Liver (tissue), 9 donors: Measurements from ENCODE around the gene MFSD6. TPM values are rescaled to one million over a fixed set of nuclear protein-coding genes. Genes with fewer than 3 reads are reported as not detected.

Source experiments
- DNase-seq: peaks from one replicate; pipeline ENCODE4 v3.0.0-alpha.2; 2017; ENCODE audit warnings: low spot score
- H3K27ac ChIP-seq, 2 donors: one replicate each; pipeline ENCODE4 v1.7.0; 2013; ENCODE audit warnings: inconsistent platforms in 2 of 2, low read length in 2 of 2, control low read depth in 1 of 2, low read depth in 1 of 2, mild to moderate bottlenecking in 1 of 2
- H3K27me3 ChIP-seq, 4 donors: one replicate each; pipeline versions ENCODE4 v1.6.1 to v1.7.0; 2013; ENCODE audit warnings: low read length in 3 of 4, inconsistent platforms in 1 of 4, mild to moderate bottlenecking in 1 of 4, moderate library complexity in 1 of 4; ENCODE audit not compliant: control insufficient read depth in 4 of 4, insufficient read depth in 4 of 4
- H3K36me3 ChIP-seq, 4 donors: one replicate each; pipeline versions ENCODE4 v1.6.1 to v1.7.0; 2013; ENCODE audit warnings: low read length in 3 of 4, mild to moderate bottlenecking in 3 of 4, low read depth in 1 of 4, moderate library complexity in 1 of 4; ENCODE audit not compliant: control insufficient read depth in 4 of 4, insufficient read depth in 3 of 4
- H3K4me1 ChIP-seq, 4 donors: one replicate each; pipeline versions ENCODE4 v1.6.1 to v1.7.0; 2013; ENCODE audit warnings: low read length in 3 of 4, mild to moderate bottlenecking in 3 of 4, moderate library complexity in 1 of 4; ENCODE audit not compliant: control insufficient read depth in 4 of 4, insufficient read depth in 4 of 4
- H3K4me3 ChIP-seq, 3 donors: one replicate each; pipeline versions ENCODE4 v1.6.1 to v1.7.0; 2013; ENCODE audit warnings: low read length in 3 of 3, control low read depth in 1 of 3, low read depth in 1 of 3, mild to moderate bottlenecking in 1 of 3
- H3K9ac ChIP-seq, 2 donors: one replicate each; pipeline ENCODE4 v1.7.0; 2013; ENCODE audit warnings: low read length in 2 of 2, mild to moderate bottlenecking in 2 of 2, moderate library complexity in 2 of 2, control low read depth in 1 of 2, low read depth in 1 of 2
- H3K9me3 ChIP-seq, 4 donors: one replicate each; pipeline versions ENCODE4 v1.6.1 to v1.7.0; 2013; ENCODE audit warnings: low read length in 3 of 4; ENCODE audit not compliant: control insufficient read depth in 4 of 4
- ATF3 ChIP-seq: IDR thresholded peaks from 2 replicates; pipeline ENCODE4 v1.6.1; 2016; ENCODE audit warnings: antibody characterized with exemption
- CTCF ChIP-seq: fragments of 150-350 bp; IDR thresholded peaks from 2 replicates; pipeline ENCODE4 v1.5.1; 2017; ENCODE audit warnings: improper control_type of control experiment, low read depth, low read length; ENCODE audit not compliant: missing input control
- EGR1 ChIP-seq, 2 donors: IDR thresholded peaks; 2 replicates each; pipeline ENCODE4 v1.6.1; 2016 to 2018; ENCODE audit warnings: antibody characterized with exemption in 2 of 2, low read depth in 2 of 2
- FOXA1 ChIP-seq: IDR thresholded peaks from 2 replicates; pipeline ENCODE4 v1.6.1; 2016; ENCODE audit warnings: antibody characterized with exemption
- FOXA2 ChIP-seq: IDR thresholded peaks from 2 replicates; pipeline ENCODE4 v1.6.1; 2016; ENCODE audit warnings: antibody characterized with exemption
- GABPA ChIP-seq, 2 donors: IDR thresholded peaks in 1 of 2; conservative IDR thresholded peaks in 1 of 2; 2 replicates each; pipeline ENCODE4 v1.6.1; 2016; ENCODE audit warnings: antibody characterized with exemption in 2 of 2, mild to moderate bottlenecking in 1 of 2, moderate library complexity in 1 of 2
- HNF4A ChIP-seq, 2 donors: conservative IDR thresholded peaks; 2 replicates each; pipeline ENCODE4 v1.6.1; 2016; ENCODE audit warnings: antibody characterized with exemption in 2 of 2, mild to moderate bottlenecking in 2 of 2
- HNF4G ChIP-seq: IDR thresholded peaks from 2 replicates; pipeline ENCODE4 v1.6.1; 2016; ENCODE audit warnings: antibody characterized with exemption
- JUND ChIP-seq, 2 donors: IDR thresholded peaks; 2 replicates each; pipeline ENCODE4 v1.6.1; 2016; ENCODE audit warnings: antibody characterized with exemption in 2 of 2
- MAX ChIP-seq: IDR thresholded peaks from 2 replicates; pipeline ENCODE4 v1.6.1; 2016; ENCODE audit warnings: antibody characterized with exemption
- NR2F2 ChIP-seq: IDR thresholded peaks from 2 replicates; pipeline ENCODE4 v1.6.1; 2016; ENCODE audit warnings: antibody characterized with exemption
- RAD21 ChIP-seq, 2 donors: IDR thresholded peaks; 2 replicates each; pipeline ENCODE4 v1.6.1; 2016; ENCODE audit warnings: antibody characterized with exemption in 2 of 2, mild to moderate bottlenecking in 2 of 2
- REST ChIP-seq: IDR thresholded peaks from 2 replicates; pipeline ENCODE4 v1.6.1; 2016; ENCODE audit warnings: antibody characterized with exemption, mild to moderate bottlenecking
- RXRA ChIP-seq, 2 donors: IDR thresholded peaks; 2 replicates each; pipeline ENCODE4 v1.6.1; 2017 to 2018; ENCODE audit warnings: antibody characterized with exemption in 2 of 2, mild to moderate bottlenecking in 1 of 2
- SP1 ChIP-seq: IDR thresholded peaks from 2 replicates; pipeline ENCODE4 v1.6.1; 2018; ENCODE audit warnings: antibody characterized with exemption, mild to moderate bottlenecking
- TAF1 ChIP-seq: conservative IDR thresholded peaks from 2 replicates; pipeline ENCODE4 v1.6.1; 2016; ENCODE audit warnings: antibody characterized with exemption, mild to moderate bottlenecking
- YY1 ChIP-seq: IDR thresholded peaks from 2 replicates; pipeline ENCODE4 v1.6.1; 2016; ENCODE audit warnings: antibody characterized with exemption, mild to moderate bottlenecking
- ZBTB33 ChIP-seq: IDR thresholded peaks from 2 replicates; pipeline ENCODE4 v1.6.1; 2016; ENCODE audit warnings: antibody characterized with exemption
- WGBS: extraction: QIAGEN DNeasy Blood & Tissue Kit; methylation state at CpG from one replicate; pipeline ENCODE4 v1.1.7; 2013; 5-methylcytosine and 5-hydroxymethylcytosine counted together
- polyA plus RNA-seq, 2 donors: library from polyadenylated mRNA; stranded (reverse) in 1 of 2; unstranded in 1 of 2; fragments of 200-250 nt in 1 of 2; fragments of >200 nt in 1 of 2; fragmentation: Nextera tagmentation in 1 of 2; extraction: Ambion mirVana in 1 of 2; gene quantifications; one replicate each; pipeline versions ENCODE4 v1.2.1 to v1.2.3, GENCODE V29; 2013 to 2015
- total RNA-seq, 2 donors: library from RNA; depleted of rRNA; stranded (reverse); fragments of >200 nt; gene quantifications; one replicate each; pipeline ENCODE4 v1.2.3, GENCODE V29; 2014
- donor health status: healthy.
- donor health status: healthy.
- donor health status: healthy.
- donor health status: healthy.
- donor health status: healthy.

Gene MFSD6
- total and polyA plus RNA-seq, 4 donors: 0.83 to 9.5 (median 2.4) TPM

- Histone ChIP-seq H3K9me3 (peaks cover 0 to 5% (median 0%) of the 10 kb centered on the region in 4 donors), H3K36me3 (no peaks in the 10 kb centered on the region), H3K27me3 (peaks cover 0 to 4% (median 2%) of the 10 kb centered on the region in 4 donors), H3K4me3 (no peak overlapping the region), H3K9ac (no peak overlapping the region), H3K4me1 (peaks cover 0 to 9% (median 3%) of the 10 kb centered on the region in 4 donors), H3K27ac (no peak overlapping the region)
- no peak for DNase-seq
- TF ChIP-seq RAD21 (IDR thresholded peaks at IDR 0.05): no peak
- TF ChIP-seq EGR1 (IDR thresholded peaks at IDR 0.05; ENCODE audit: low read depth in 2 of 2): no peak
- no peak for TF ChIP-seq HNF4G
- no peak for TF ChIP-seq ATF3
- no peak for TF ChIP-seq HNF4A (conservative IDR thresholded peaks at IDR 0.05)
- TF ChIP-seq CTCF: no peak
- TF ChIP-seq GABPA (IDR thresholded peaks at IDR 0.05 in 1 of 2, conservative IDR thresholded peaks at IDR 0.05 in 1 of 2): no peak
- no peak for TF ChIP-seq JUND (IDR thresholded peaks at IDR 0.05)
- TF ChIP-seq RXRA (IDR thresholded peaks at IDR 0.05): no peak
- TF ChIP-seq SP1: no peak
- no peak for TF ChIP-seq TAF1
- TF ChIP-seq YY1: no peak
- no peak for TF ChIP-seq ZBTB33
- TF ChIP-seq FOXA2: no peak
- no peak for TF ChIP-seq MAX
- no peak for TF ChIP-seq FOXA1
- no peak for TF ChIP-seq REST
- TF ChIP-seq NR2F2: no peak
- 91% methylated on average over 4 of the region's 4 CpGs for whole genome bisulfite sequencing
These were observed 1.4 kb upstream of the MFSD6 start for GRCh38 chr2:190406805-190407204.
